HepG2 (cell line): ENCODE measurements around the gene C2CD3. TPM values are rescaled to one million over a fixed set of nuclear protein-coding genes. Genes with fewer than 3 reads are reported as not detected.

ENCODE experiments used
- ATAC-seq: fragments of 200-7000 bp; cut with Tn5 transposase; 3 replicates; pipeline ENCODE4 v1.9.1; 2020; ENCODE audit warnings: mild to moderate bottlenecking, moderate library complexity
- BruUV-seq: library from RNA; stranded (reverse); fragments of 400-500 nt; replicated peaks from 2 replicates; lab custom pipeline; 2021; lab: Mats Ljungman, UMichigan
- CTCF ChIA-PET: fragments of 300-600 bp; formaldehyde crosslinking; extraction: SDS; loops from one replicate; lab custom pipeline; 2021; ENCODE audit warnings: low total read pairs, inconsistent platforms, low intra/inter-chr PET ratio; lab: Yijun Ruan, JAX
- POLR2A ChIA-PET: fragments of 350-600 bp; sonication (Branson Sonifier 250); formaldehyde crosslinking; loops from one replicate; lab custom pipeline; 2020; ENCODE audit warnings: antibody characterized with exemption, inconsistent platforms; lab: Yijun Ruan, JAX
- DNase-seq: peaks from one replicate; pipeline ENCODE4 v3.0.0-alpha.2; 2015; ENCODE audit warnings: low spot score
- FAIRE-seq: peaks from 3 replicates; lab custom pipeline; 2011; peaks lifted over from hg19 to GRCh38; lab: Jason Lieb, UNC
- H2AFZ ChIP-seq: one replicate; pipeline ENCODE4 v1.6.1; 2011; ENCODE audit warnings: low read length, inconsistent platforms
- H3K27ac ChIP-seq: fragments of 300-600 bp; 3 replicates; pipeline ENCODE4 v1.8.0; 2011; ENCODE audit warnings: mixed run types, mild to moderate bottlenecking, mixed read lengths, low read length, inconsistent platforms; ENCODE audit not compliant: insufficient read depth; ENCODE audit errors: extremely low read length
- H3K27me3 ChIP-seq, 2 experiments: fragments of 200-600 bp in 1 of 2; 2 replicates in 1 of 2; 3 replicates in 1 of 2; pipeline versions ENCODE4 v1.6.0 to v1.8.0; 2011; ENCODE audit warnings: low read length in 2 of 2, mild to moderate bottlenecking in 2 of 2, moderate library complexity in 2 of 2, inconsistent platforms in 1 of 2; ENCODE audit not compliant: insufficient read depth in 2 of 2, control insufficient read depth in 1 of 2
- H3K36me3 ChIP-seq, 2 experiments: fragments of 200-600 bp in 1 of 2; replicated peaks in 1 of 2; 2 replicates in 1 of 2; 3 replicates in 1 of 2; pipeline versions ENCODE4 v1.5.1 to v1.8.0; 2011; ENCODE audit warnings: low read length in 2 of 2, inconsistent platforms in 1 of 2; ENCODE audit not compliant: insufficient read depth in 2 of 2, control insufficient read depth in 1 of 2
- H3K4me1 ChIP-seq: 2 replicates; pipeline ENCODE4 v1.5.1; 2012; ENCODE audit warnings: low read length, inconsistent platforms; ENCODE audit not compliant: insufficient read depth
- H3K4me2 ChIP-seq: 2 replicates; pipeline ENCODE4 v1.6.0; 2011; ENCODE audit warnings: low read depth, low read length, inconsistent platforms
- H3K4me3 ChIP-seq, 3 experiments: fragments of 200-600 bp in 1 of 3; sonication (generic), shearing (Covaris generic) in 1 of 3; replicated peaks in 1 of 3; 2 replicates each; pipeline ENCODE4 v1.5.1; 2011 to 2016; ENCODE audit warnings: low read length in 3 of 3, inconsistent platforms in 2 of 3, low read depth in 2 of 3, mild to moderate bottlenecking in 2 of 3, control low read depth in 1 of 3, mixed read lengths in 1 of 3; ENCODE audit not compliant: insufficient read depth in 1 of 3
- H3K79me2 ChIP-seq: one replicate; pipeline ENCODE4 v1.6.1; 2011; ENCODE audit warnings: low read length, inconsistent platforms; ENCODE audit not compliant: insufficient read depth
- H3K9ac ChIP-seq: 2 replicates; pipeline ENCODE4 v1.6.0; 2011; ENCODE audit warnings: mild to moderate bottlenecking, low read depth, low read length, inconsistent platforms; ENCODE audit not compliant: insufficient read depth
- H3K9me3 ChIP-seq: 2 replicates; pipeline ENCODE4 v1.5.1; 2012; ENCODE audit warnings: mild to moderate bottlenecking, low read length
- H4K20me1 ChIP-seq: 2 replicates; pipeline ENCODE4 v1.6.0; 2011; ENCODE audit warnings: inconsistent platforms, mild to moderate bottlenecking, low read length, moderate library complexity; ENCODE audit not compliant: insufficient read depth
- MED13 ChIP-seq: sonication (generic); formaldehyde crosslinking; IDR thresholded peaks from 2 replicates; pipeline ENCODE4 v1.5.0; 2020; ENCODE audit warnings: missing genetic modification reagents
- MIER3 ChIP-seq: IDR thresholded peaks from 2 replicates; pipeline ENCODE4 v1.6.1; 2016; ENCODE audit warnings: missing compliant biosample characterization, borderline replicate concordance
- NCOA2 ChIP-seq: sonication (generic); formaldehyde crosslinking; IDR thresholded peaks from 2 replicates; pipeline ENCODE4 v1.8.0; 2022; ENCODE audit warnings: inconsistent platforms
- U2AF1 ChIP-seq: fragments of 200-400 bp; formaldehyde crosslinking; optimal IDR thresholded peaks from 2 replicates; pipeline ENCODE3; 2017; ENCODE audit warnings: mild to moderate bottlenecking, low read depth, low read length
- ZNF318 ChIP-seq: sonication (generic); formaldehyde crosslinking; IDR thresholded peaks from 2 replicates; pipeline ENCODE4 v1.4.0; 2020; ENCODE audit warnings: mild to moderate bottlenecking, missing genetic modification reagents
- in situ Hi-C: cut with HindIII; loops from 2 replicates; pipeline ENCODE4 v1.10.0; 2017; ENCODE audit warnings: low pct_unique_long_range_greater_than_20kb; ENCODE audit not compliant: extremely low pct_ligation_motif_present
- intact Hi-C: fragments of 100-400 bp; cut with micrococcal nuclease; formaldehyde crosslinking; loops from one replicate; pipeline ENCODE4 v1.10.0; 2022; ENCODE audit not compliant: unreplicated experiment
- polyA plus RNA-seq, 8 experiments: library from polyadenylated mRNA; depleted of rRNA in 3 of 8; stranded (reverse) in 7 of 8; unstranded in 1 of 8; fragments of >200 nt; fragmentation: Illumina TruSeq in 4 of 8; extraction: Trizol in 4 of 8; gene quantifications; 2 replicates each; pipeline versions ENCODE4 v1.2.1 to v1.2.3, GENCODE V29; 2011 to 2016; ENCODE audit warnings: low read depth in 4 of 8, missing spikeins in 1 of 8, mixed read lengths in 1 of 8; ENCODE audit not compliant: insufficient read depth in 1 of 8
- total RNA-seq, 5 experiments: library from RNA; depleted of rRNA; stranded (reverse); fragments of >200 nt; fragmentation: Illumina TruSeq; extraction: Trizol; gene quantifications; 2 replicates each; pipeline ENCODE4 v1.2.3, GENCODE V29; 2016; ENCODE audit warnings: low read depth in 1 of 5
- TF ChIP-seq, protein P1 (sequence below): sonication (generic); formaldehyde crosslinking; IDR thresholded peaks from 2 replicates; pipeline ENCODE4 v1.8.0; 2022; ENCODE audit warnings: missing genetic modification reagents, low read depth, mild to moderate bottlenecking, borderline replicate concordance

The C2CD3 gene
- total and polyA plus RNA-seq, 2 of the 13 experiments (the other 11 are each of a cell fraction or from before 2014, with no cell fraction given) = 5.5 to 6.4 TPM

- DNase-seq (no peak), FAIRE-seq (no peak), ATAC-seq (no peak)
- Histone ChIP-seq H3K27ac (no peak overlapping the region), H3K4me3 (no peak overlapping the region), H3K27me3 (no peaks in the 10 kb centered on the region), H3K36me3 (peaks cover 2 to 14% of the 10 kb centered on the region in 2 experiments; a peak in 3 of 5 replicates), H3K9me3 (no peaks in the 10 kb centered on the region), H2AFZ (no peak overlapping the region), H3K79me2 (no peaks in the 10 kb centered on the region), H3K4me2 (no peak overlapping the region), H3K4me1 (no peaks in the 10 kb centered on the region), H3K9ac (no peak overlapping the region), H4K20me1 (no peaks in the 10 kb centered on the region)
- ChIA-PET POLR2A (no interaction called here), CTCF (no interaction called here)
- intact Hi-C loops (no loop called here), in situ Hi-C loops (no loop called here)
- BruUV-seq = no TSS peak
- TF ChIP-seq, protein P1, sequence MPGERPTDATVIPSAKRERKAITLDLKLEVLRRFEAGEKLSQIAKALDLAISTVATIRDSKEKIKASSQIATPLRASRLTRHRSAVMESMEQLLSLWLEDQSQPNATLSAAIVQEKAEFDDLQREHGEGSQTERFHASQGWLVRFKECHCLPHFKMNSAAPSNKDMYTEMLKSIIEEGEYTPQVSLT (CRISPR knock-in tag) = no peak
- TF ChIP-seq MED13 (CRISPR knock-in tag) (no peak), NCOA2 (CRISPR knock-in tag) (no peak), ZNF318 (CRISPR knock-in tag) (no peak), MIER3 (CRISPR knock-in tag) (no peak), U2AF1 (no peak)
These were observed 68.5 kb downstream of the C2CD3 start for GRCh38 chr11:74102321-74102720.
